ENCODE data around the gene SCARB1. TPM values are rescaled to one million over a fixed set of nuclear protein-coding genes. Genes with fewer than 3 reads are reported as not detected.

Gene SCARB1
- total and polyA plus RNA-seq, 9 of the 15 experiments (the other 6 are each of a cell fraction or from before 2014, with no cell fraction given) = 0.56 to 157 (median 52.8) TPM

DNA sequence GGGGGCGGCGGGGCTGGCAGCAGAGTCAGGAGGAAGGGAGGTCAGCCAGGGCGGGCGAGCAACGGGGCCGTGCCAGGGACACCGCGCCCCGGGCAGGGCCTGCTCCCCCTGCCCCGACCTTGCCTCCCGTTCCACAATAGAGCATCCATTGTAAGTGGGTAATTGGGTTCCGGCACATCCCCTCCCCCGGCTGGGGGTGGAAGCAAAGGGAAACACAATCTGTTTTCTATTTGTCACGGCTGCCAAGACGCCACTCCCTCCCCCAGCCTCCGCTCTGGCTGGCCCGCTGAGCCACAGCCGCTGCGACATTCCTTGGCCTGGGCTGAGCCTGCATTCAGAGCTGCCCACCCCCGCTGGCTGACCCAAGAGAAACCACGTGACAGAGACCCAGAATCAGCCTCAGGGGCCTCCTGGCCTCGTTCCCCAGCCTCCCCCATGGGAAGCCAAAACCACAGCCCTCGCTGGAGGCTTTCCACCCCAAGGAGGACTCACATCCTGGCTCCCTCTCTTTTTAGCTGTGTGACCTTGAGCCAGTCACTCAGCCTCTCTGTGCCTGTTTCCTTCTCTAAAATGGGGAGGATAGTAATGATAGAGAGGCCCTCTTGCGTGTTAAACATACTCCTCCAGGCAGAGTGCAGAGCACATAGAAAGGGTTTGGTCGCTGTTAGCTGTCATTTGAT is 117.6 kb downstream of the SCARB1 start (continued):
- TF ChIP-seq, protein P1, sequence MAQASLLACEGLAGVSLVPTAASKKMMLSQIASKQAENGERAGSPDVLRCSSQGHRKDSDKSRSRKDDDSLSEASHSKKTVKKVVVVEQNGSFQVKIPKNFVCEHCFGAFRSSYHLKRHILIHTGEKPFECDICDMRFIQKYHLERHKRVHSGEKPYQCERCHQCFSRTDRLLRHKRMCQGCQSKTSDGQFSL (CRISPR knock-in tag; IDR thresholded peaks at IDR 0.05) = 0 out of 2 replicates have a peak, but pooled peaks have one; percentile 41
- TF ChIP-seq, protein P1 (tag; IDR thresholded peaks at IDR 0.05) = no peak
- TF ChIP-seq, protein P2, sequence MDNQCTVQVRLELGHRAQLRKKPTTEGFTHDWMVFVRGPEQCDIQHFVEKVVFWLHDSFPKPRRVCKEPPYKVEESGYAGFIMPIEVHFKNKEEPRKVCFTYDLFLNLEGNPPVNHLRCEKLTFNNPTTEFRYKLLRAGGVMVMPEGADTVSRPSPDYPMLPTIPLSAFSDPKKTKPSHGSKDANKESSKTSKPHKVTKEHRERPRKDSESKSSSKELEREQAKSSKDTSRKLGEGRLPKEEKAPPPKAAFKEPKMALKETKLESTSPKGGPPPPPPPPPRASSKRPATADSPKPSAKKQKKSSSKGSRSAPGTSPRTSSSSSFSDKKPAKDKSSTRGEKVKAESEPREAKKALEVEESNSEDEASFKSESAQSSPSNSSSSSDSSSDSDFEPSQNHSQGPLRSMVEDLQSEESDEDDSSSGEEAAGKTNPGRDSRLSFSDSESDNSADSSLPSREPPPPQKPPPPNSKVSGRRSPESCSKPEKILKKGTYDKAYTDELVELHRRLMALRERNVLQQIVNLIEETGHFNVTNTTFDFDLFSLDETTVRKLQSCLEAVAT (IDR thresholded peaks at IDR 0.05) = peak in 1 of 2 experiments; percentile 96; a peak in 2 of 4 replicates
- TF ChIP-seq KDM1A (IDR thresholded peaks at IDR 0.05) (peak; percentile 89 to 92), CBX1 (IDR thresholded peaks at IDR 0.05; ENCODE audit: low read depth) (peak; percentile 72), DIDO1 (tag; IDR thresholded peaks at IDR 0.05; ENCODE audit: low read depth) (no peak), ZNF217 (CRISPR knock-in tag; IDR thresholded peaks at IDR 0.05) (no peak), HDAC8 (tag; IDR thresholded peaks at IDR 0.05) (no peak), ZNF24 (IDR thresholded peaks at IDR 0.05) (no peak), ATF7 (IDR thresholded peaks at IDR 0.05) (0 out of 2 replicates have a peak, but pooled peaks have one; percentile 15), ADNP (tag; IDR thresholded peaks at IDR 0.05) (peak; percentile 68), YY1 (IDR thresholded peaks at IDR 0.05; ENCODE audit: borderline replicate concordance in 1 of 3, control insufficient read depth in 1 of 3, extremely low read depth in 1 of 3, insufficient read depth in 3 of 3, insufficient read length in 1 of 3, insufficient replicate concordance in 2 of 3, low read depth in 1 of 3, low read length in 2 of 3) (peak in 1 of 3 experiments; percentile 21), CREM (IDR thresholded peaks at IDR 0.05; ENCODE audit: low read depth) (peak; percentile 15; the same call in 1 of the 2 replicates)
- TF ChIP-seq, protein P3, sequence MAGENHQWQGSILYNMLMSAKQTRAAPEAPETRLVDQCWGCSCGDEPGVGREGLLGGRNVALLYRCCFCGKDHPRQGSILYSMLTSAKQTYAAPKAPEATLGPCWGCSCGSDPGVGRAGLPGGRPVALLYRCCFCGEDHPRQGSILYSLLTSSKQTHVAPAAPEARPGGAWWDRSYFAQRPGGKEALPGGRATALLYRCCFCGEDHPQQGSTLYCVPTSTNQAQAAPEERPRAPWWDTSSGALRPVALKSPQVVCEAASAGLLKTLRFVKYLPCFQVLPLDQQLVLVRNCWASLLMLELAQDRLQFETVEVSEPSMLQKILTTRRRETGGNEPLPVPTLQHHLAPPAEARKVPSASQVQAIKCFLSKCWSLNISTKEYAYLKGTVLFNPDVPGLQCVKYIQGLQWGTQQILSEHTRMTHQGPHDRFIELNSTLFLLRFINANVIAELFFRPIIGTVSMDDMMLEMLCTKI (IDR thresholded peaks at IDR 0.05; ENCODE audit: partially characterized antibody) = no peak
- TF ChIP-seq, protein P4, sequence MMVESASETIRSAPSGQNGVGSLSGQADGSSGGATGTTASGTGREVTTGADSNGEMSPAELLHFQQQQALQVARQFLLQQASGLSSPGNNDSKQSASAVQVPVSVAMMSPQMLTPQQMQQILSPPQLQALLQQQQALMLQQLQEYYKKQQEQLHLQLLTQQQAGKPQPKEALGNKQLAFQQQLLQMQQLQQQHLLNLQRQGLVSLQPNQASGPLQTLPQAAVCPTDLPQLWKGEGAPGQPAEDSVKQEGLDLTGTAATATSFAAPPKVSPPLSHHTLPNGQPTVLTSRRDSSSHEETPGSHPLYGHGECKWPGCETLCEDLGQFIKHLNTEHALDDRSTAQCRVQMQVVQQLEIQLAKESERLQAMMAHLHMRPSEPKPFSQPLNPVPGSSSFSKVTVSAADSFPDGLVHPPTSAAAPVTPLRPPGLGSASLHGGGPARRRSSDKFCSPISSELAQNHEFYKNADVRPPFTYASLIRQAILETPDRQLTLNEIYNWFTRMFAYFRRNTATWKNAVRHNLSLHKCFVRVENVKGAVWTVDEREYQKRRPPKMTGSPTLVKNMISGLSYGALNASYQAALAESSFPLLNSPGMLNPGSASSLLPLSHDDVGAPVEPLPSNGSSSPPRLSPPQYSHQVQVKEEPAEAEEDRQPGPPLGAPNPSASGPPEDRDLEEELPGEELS (CRISPR knock-in tag; IDR thresholded peaks at IDR 0.05; ENCODE audit: borderline replicate concordance) = peak; percentile 22; the same call in 1 of the 2 replicates
- TF ChIP-seq, protein P5, sequence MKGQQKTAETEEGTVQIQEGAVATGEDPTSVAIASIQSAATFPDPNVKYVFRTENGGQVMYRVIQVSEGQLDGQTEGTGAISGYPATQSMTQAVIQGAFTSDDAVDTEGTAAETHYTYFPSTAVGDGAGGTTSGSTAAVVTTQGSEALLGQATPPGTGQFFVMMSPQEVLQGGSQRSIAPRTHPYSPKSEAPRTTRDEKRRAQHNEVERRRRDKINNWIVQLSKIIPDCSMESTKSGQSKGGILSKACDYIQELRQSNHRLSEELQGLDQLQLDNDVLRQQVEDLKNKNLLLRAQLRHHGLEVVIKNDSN (CRISPR knock-in tag; IDR thresholded peaks at IDR 0.05) = peak; percentile 82
- TF ChIP-seq, protein P6, sequence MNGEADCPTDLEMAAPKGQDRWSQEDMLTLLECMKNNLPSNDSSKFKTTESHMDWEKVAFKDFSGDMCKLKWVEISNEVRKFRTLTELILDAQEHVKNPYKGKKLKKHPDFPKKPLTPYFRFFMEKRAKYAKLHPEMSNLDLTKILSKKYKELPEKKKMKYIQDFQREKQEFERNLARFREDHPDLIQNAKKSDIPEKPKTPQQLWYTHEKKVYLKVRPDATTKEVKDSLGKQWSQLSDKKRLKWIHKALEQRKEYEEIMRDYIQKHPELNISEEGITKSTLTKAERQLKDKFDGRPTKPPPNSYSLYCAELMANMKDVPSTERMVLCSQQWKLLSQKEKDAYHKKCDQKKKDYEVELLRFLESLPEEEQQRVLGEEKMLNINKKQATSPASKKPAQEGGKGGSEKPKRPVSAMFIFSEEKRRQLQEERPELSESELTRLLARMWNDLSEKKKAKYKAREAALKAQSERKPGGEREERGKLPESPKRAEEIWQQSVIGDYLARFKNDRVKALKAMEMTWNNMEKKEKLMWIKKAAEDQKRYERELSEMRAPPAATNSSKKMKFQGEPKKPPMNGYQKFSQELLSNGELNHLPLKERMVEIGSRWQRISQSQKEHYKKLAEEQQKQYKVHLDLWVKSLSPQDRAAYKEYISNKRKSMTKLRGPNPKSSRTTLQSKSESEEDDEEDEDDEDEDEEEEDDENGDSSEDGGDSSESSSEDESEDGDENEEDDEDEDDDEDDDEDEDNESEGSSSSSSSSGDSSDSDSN (IDR thresholded peaks at IDR 0.05; ENCODE audit: borderline replicate concordance in 1 of 2, low read depth in 2 of 2, low read length in 2 of 2) = 0 out of 4 replicates have a peak, but pooled peaks of 1 of the 2 experiments have one; percentile 47
